K562 (cell line): ENCODE data around the gene ZDHHC20. TPM values are rescaled to one million over a fixed set of nuclear protein-coding genes. Genes with fewer than 3 reads are reported as not detected.

Source experiments
- ATAC-seq: fragments of 200-7000 bp; cut with Tn5 transposase; 3 replicates; pipeline ENCODE4 v1.9.1; 2020; ENCODE audit warnings: moderate library complexity
- BruUV-seq: library from RNA; stranded (reverse); fragments of 400-500 nt; replicated peaks from 2 replicates; lab custom pipeline; 2021; lab: Mats Ljungman, UMichigan
- CTCF ChIA-PET: fragments of 300-600 bp; formaldehyde crosslinking; extraction: SDS; loops from one replicate; lab custom pipeline; 2021; ENCODE audit warnings: low intra/inter-chr PET ratio; lab: Yijun Ruan, JAX
- POLR2A ChIA-PET: fragments of 300-600, 350-650 bp; sonication (Branson Sonifier 250); formaldehyde crosslinking; extraction: SDS; loops from one replicate; lab custom pipeline; 2021; ENCODE audit warnings: antibody characterized with exemption, inconsistent platforms; lab: Yijun Ruan, JAX
- DNase-seq, 4 experiments: peaks; one replicate each; pipeline versions ENCODE4 v3.0.0 to v3.0.0-alpha.2; 2011 to 2018; ENCODE audit warnings: low spot score in 3 of 4, mixed read lengths in 3 of 4; ENCODE audit errors: extremely low read depth in 1 of 4
- FAIRE-seq: peaks from 2 replicates; lab custom pipeline; 2011; peaks lifted over from hg19 to GRCh38; lab: Jason Lieb, UNC
- H2AFZ ChIP-seq: 2 replicates; pipeline ENCODE4 v1.6.0; 2011; ENCODE audit warnings: low read depth, low read length, control low read depth, inconsistent platforms
- H3K27ac ChIP-seq: fragments of 200-600 bp; 3 replicates; pipeline ENCODE4 v1.8.0; 2011; ENCODE audit warnings: low read depth, mild to moderate bottlenecking, control low read depth, inconsistent platforms, low read length, moderate library complexity, mixed read lengths; ENCODE audit errors: extremely low read depth
- H3K27me3 ChIP-seq, 2 experiments: fragments of 300-600 bp in 1 of 2; 2 replicates in 1 of 2; 3 replicates in 1 of 2; pipeline versions ENCODE4 v1.6.0 to v1.8.0; 2011; ENCODE audit warnings: inconsistent platforms in 2 of 2, low read length in 2 of 2, mild to moderate bottlenecking in 1 of 2, mixed read lengths in 1 of 2, moderate library complexity in 1 of 2; ENCODE audit not compliant: control insufficient read depth in 2 of 2, insufficient read depth in 2 of 2
- H3K36me3 ChIP-seq: fragments of 300-600 bp; 3 replicates; pipeline ENCODE4 v1.8.0; 2011; ENCODE audit warnings: mild to moderate bottlenecking, low read length, inconsistent platforms; ENCODE audit not compliant: control insufficient read depth, insufficient read depth
- H3K4me1 ChIP-seq, 2 experiments: fragments of 200-600 bp in 1 of 2; replicated peaks in 1 of 2; 2 replicates in 1 of 2; 3 replicates in 1 of 2; pipeline versions ENCODE4 v1.5.1 to v1.8.0; 2011; ENCODE audit warnings: inconsistent platforms in 2 of 2, low read length in 2 of 2, mild to moderate bottlenecking in 1 of 2, mixed read lengths in 1 of 2, moderate library complexity in 1 of 2; ENCODE audit not compliant: control insufficient read depth in 2 of 2, insufficient read depth in 2 of 2
- H3K4me2 ChIP-seq: 2 replicates; pipeline ENCODE4 v1.6.1; 2011; ENCODE audit warnings: low read length, control low read depth, inconsistent platforms, mixed read lengths; ENCODE audit not compliant: insufficient read depth
- H3K4me3 ChIP-seq: fragments of 200-600 bp; sonication (generic), shearing (Covaris generic); 2 replicates; pipeline ENCODE4 v1.5.1; 2016; ENCODE audit warnings: control low read depth, inconsistent platforms
- H3K79me2 ChIP-seq: fragments of 200-600 bp; 3 replicates; pipeline ENCODE4 v1.8.0; 2011; ENCODE audit warnings: low read length, inconsistent platforms; ENCODE audit not compliant: control insufficient read depth, insufficient read depth
- H3K9ac ChIP-seq, 2 experiments: 2 replicates each; pipeline versions ENCODE4 v1.6.0 to v1.6.1; 2011; ENCODE audit warnings: low read depth in 2 of 2, low read length in 2 of 2, control low read depth in 1 of 2, inconsistent platforms in 1 of 2, mild to moderate bottlenecking in 1 of 2, mixed read lengths in 1 of 2; ENCODE audit not compliant: insufficient read depth in 1 of 2
- H3K9me1 ChIP-seq: one replicate; pipeline ENCODE4 v1.6.0; 2011; ENCODE audit warnings: inconsistent platforms, mild to moderate bottlenecking, low read length, moderate library complexity; ENCODE audit not compliant: control insufficient read depth, insufficient read depth
- H3K9me3 ChIP-seq: replicated peaks from 2 replicates; pipeline ENCODE4 v1.5.1; 2011; ENCODE audit warnings: low read depth, low read length, inconsistent platforms; ENCODE audit not compliant: control insufficient read depth, insufficient read depth
- H4K20me1 ChIP-seq: replicated peaks from 2 replicates; pipeline ENCODE4 v1.6.1; 2011; ENCODE audit warnings: low read length, inconsistent platforms, mixed read lengths; ENCODE audit not compliant: control insufficient read depth, insufficient read depth
- CTCF ChIP-seq, 3 experiments: IDR thresholded peaks in 2 of 3; conservative IDR thresholded peaks in 1 of 3; 2 replicates each; pipeline ENCODE4 v1.5.1; 2011 to 2012; ENCODE audit warnings: low read length in 3 of 3, mild to moderate bottlenecking in 3 of 3, control low read depth in 2 of 3, improper control_type of control experiment in 1 of 3, inconsistent platforms in 1 of 3, low read depth in 1 of 3, mixed read lengths in 1 of 3, moderate library complexity in 1 of 3; ENCODE audit not compliant: insufficient read depth in 2 of 3
- HLTF ChIP-seq: fragments of 450-650 bp; IDR thresholded peaks from 2 replicates; pipeline ENCODE4 v1.6.1; 2016
- NEUROD1 ChIP-seq: fragments of 150-350 bp; IDR thresholded peaks from 2 replicates; pipeline ENCODE4 v1.6.1; 2014; ENCODE audit warnings: borderline replicate concordance, low read length, low read depth; ENCODE audit not compliant: partially characterized antibody
- NFE2 ChIP-seq: IDR thresholded peaks from 2 replicates; pipeline ENCODE4 v1.6.1; 2014; ENCODE audit warnings: antibody characterized with exemption, low read depth
- NFIC ChIP-seq: fragments of 450-650 bp; IDR thresholded peaks from 2 replicates; pipeline ENCODE4 v1.6.1; 2017; ENCODE audit warnings: mild to moderate bottlenecking, inconsistent platforms
- ZNF24 ChIP-seq: fragments of 450-650 bp; IDR thresholded peaks from 2 replicates; pipeline ENCODE4 v1.6.1; 2016
- WGBS: fragments of 100-300 bp; shearing (Covaris generic); methylation state at CpG from one replicate; pipeline ENCODE4 v1.1.6; 2016; ENCODE audit warnings: low coverage, mixed read lengths; ENCODE audit not compliant: insufficient coverage; ENCODE audit errors: missing lambda C conversion rate; 5-methylcytosine and 5-hydroxymethylcytosine counted together
- in situ Hi-C: fragments of 300-500 bp; cut with MboI; formaldehyde crosslinking; loops from 4 replicates; pipeline ENCODE4 v1.15.0; 2018; ENCODE audit warnings: inconsistent platforms, mixed read lengths
- intact Hi-C: fragments of 100-400 bp; cut with micrococcal nuclease; formaldehyde crosslinking; loops from 2 replicates; pipeline ENCODE4 v1.14.2; 2022
- polyA plus RNA-seq, 8 experiments: library from polyadenylated mRNA; depleted of rRNA in 4 of 8; stranded (reverse) in 5 of 8; unstranded in 3 of 8; fragments of >200 nt; fragmentation: Nextera tagmentation in 2 of 8; fragmentation: Illumina TruSeq in 1 of 8; extraction: Ambion mirVana in 2 of 8; extraction: Trizol in 1 of 8; gene quantifications; 2 replicates each; pipeline versions ENCODE4 v1.2.1 to v1.2.3, GENCODE V29; 2011 to 2014; ENCODE audit warnings: inconsistent platforms in 1 of 8, missing spikeins in 1 of 8
- total RNA-seq, 7 experiments: library from RNA; depleted of rRNA in 6 of 7; stranded (reverse); fragments of >200 nt in 6 of 7; fragmentation: Illumina TruSeq in 2 of 7; extraction: Trizol in 2 of 7; gene quantifications; 2 replicates each; pipeline versions ENCODE4 v1.2.1 to v1.2.3, GENCODE V29; 2011 to 2021; ENCODE audit warnings: low replicate concordance in 1 of 7

The ZDHHC20 gene
- total and polyA plus RNA-seq, 9 of the 15 experiments (the other 6 are each of a cell fraction or from before 2014, with no cell fraction given), result 2.7 to 20.9 (median 15.8) TPM

- no peak for TF ChIP-seq HLTF
Measured at GRCh38 chr13:21504379-21504778, 45.3 kb upstream of the ZDHHC20 start (continued).

GRCh38 chr13:21501686-21502085 is 42.6 kb upstream of the ZDHHC20 start:
- peak; percentile 61; the same call in 2 of the 3 replicates for ATAC-seq
- Histone ChIP-seq H3K27ac (no peak overlapping the region), H3K27me3 (no peaks in the 10 kb centered on the region), H3K4me3 (no peak overlapping the region), H3K4me1 (no peaks in the 10 kb centered on the region), H3K36me3 (peaks cover 5% of the 10 kb centered on the region; the same call in 1 of the 3 replicates), H3K79me2 (no peaks in the 10 kb centered on the region), H3K4me2 (no peak overlapping the region), H3K9ac (no peak overlapping the region), H3K9me3 (no peaks in the 10 kb centered on the region), H4K20me1 (no peaks in the 10 kb centered on the region), H3K9me1 (no peaks in the 10 kb centered on the region), H2AFZ (no peak overlapping the region)
- no TSS peak for BruUV-seq
- peak in 1 of 4 experiments; percentile 5 for DNase-seq
- TF ChIP-seq CTCF (IDR thresholded peaks at IDR 0.05 in 2 of 3, conservative IDR thresholded peaks at IDR 0.05 in 1 of 3; ENCODE audit: insufficient read depth in 2 of 3, low read depth in 1 of 3, low read length in 3 of 3) (peak in 2 of 3 experiments; percentile 23 to 26; a peak in 1 of 6 replicates), NEUROD1 (no peak), NFIC (peak; percentile 33; the same call in 1 of the 2 replicates), ZNF24 (no peak), NFE2 (peak; percentile 38; the same call in 1 of the 2 replicates)
- FAIRE-seq, result no peak
- intact Hi-C loops, result no loop called here
- WGBS, result 100% methylated on average over 2 of the region's 3 CpGs
- POLR2A ChIA-PET, result no interaction called here
- CTCF ChIA-PET, result no interaction called here
- in situ Hi-C loops, result no loop called here
